DMS153 (cell line): ENCODE results near the gene APOBR.
A peak's percentile ranks its signal among the peaks of the same experiment; 100 is the strongest.
"Not testable (repeated sequence)": the region's sequence is repeated elsewhere in the genome, so short reads cannot be mapped to it uniquely, and the experiment has no call there.

Experiments
- DNase-seq: peaks from one replicate; lab custom pipeline; 2025; lab: John Stamatoyannopoulos, UW

Gene APOBR, protein sequence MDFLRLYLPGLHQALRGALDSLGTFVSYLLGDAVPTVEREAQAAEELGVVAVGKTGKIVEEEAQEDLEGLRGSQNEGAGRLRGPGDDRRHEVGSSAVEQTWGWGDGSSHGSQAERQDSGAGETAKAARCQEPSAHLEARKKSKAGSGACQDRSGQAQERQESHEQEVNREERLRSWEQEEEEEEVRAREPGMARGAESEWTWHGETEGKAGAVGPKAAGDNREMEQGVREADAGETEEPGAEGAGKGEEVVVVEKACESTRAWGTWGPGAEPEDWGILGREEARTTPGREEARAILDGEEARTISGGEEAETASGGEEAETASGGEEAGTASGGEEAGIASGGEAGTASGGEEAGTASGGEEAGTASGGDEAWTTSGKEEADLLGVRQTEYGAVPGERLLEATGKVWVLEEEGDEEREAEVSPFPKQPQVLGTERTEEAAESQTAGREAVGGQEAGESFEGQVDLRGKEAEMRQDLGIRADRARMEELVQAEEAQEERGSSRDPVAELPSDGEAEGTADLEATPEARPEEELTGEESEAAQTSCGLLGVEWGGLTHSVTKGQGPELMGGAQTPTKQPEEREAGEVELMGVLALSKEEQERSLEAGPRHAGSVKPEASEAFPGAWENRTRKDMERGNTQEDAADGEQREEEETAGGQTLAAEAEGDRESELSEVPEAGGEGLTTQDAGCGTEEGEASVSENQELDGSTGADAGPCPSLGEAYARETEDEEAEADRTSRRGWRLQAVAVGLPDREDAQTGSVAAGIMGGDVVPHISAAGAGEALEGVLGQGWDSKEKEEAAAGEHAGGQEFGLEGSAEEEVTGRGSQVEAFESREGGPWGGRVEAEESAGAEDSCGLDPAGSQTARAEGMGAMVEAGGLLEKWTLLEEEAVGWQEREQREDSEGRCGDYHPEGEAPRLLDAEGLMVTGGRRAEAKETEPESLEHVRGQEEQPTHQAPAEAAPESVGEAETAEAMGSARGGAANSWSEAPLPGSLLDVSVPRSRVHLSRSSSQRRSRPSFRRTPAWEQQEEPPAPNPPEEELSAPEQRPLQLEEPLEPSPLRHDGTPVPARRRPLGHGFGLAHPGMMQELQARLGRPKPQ

DNA sequence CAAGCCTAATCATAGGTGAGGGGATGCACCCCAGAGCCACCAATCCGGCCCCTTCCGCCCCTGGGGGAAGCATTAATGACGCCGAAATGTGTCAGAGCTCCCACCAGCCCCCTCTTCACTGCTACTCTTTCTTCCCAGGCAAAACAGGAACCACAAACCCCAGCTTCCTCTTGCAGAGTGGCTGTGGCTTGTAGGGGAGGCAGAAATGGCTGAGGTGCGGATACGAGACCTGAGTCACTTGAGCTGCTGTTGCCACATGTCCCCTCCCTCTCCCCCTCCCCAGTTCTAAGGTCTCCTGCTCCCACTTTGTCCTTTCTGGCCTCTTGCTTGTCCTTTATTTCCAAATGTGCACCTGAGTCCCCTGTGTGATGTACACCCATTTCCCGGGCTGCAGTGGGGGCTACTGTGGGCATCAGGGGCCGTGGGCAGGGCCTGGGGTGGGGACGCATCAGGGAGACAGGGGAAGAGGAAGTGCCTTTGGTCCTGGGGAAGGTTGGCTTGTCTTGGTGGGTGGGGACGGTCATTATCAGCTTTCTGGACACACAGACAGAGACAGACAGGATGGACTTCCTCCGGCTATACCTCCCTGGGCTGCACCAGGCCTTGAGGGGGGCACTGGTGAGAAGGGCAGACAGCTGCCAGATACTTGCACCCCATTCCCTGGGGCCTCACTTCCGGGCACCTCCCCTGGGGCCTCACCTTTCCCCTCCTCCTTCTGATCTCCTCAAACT, at the start of gene APOBR:
Gene APOBR (plus strand): TSS at position 523 of the 731 bp plus-strand sequence. CDS start 39 bp downstream, at position 562.
- DNase-seq, result no peak

DNA sequence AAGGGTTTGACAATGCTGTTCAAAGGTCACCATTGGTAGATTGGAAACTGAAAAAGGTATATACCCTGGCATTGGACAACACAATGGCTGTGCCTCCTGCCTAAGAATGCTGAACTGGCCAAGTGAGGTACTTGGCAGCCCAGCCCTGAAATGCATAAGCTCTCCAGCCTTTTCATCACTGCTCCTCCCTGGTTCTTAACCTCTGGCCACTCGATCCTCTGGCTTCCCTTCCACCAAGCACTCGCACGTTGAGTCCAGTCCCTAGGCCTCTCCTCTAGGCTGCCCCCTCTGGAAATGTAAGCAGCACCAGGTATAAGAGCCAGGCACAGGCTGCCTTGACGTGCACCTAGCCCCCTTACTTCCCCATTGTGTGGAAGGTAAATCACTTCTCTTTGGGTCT, 48.1 kb upstream of the APOBR start:
- not testable (repeated sequence) for DNase-seq

DNA sequence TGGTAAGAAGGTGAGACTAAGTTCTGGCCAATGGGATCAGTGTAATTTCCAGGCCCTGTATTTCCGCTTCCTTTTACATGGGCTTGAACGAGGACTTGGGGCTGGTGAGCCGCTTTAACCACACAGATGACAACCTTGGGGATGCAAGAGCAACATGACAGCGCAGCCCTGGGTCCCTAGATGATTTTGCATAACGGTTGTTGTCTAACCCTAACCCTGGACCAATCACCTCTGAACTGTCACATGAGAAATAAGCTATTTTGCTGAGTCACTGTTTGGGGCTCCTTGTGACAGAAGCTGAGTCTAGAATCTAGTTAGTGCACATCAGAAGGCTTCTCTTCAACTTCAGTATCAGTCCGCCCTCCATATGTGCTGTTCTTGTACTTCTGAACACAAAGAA, 47.4 kb upstream of the APOBR start:
- not testable (repeated sequence) for DNase-seq

DNA sequence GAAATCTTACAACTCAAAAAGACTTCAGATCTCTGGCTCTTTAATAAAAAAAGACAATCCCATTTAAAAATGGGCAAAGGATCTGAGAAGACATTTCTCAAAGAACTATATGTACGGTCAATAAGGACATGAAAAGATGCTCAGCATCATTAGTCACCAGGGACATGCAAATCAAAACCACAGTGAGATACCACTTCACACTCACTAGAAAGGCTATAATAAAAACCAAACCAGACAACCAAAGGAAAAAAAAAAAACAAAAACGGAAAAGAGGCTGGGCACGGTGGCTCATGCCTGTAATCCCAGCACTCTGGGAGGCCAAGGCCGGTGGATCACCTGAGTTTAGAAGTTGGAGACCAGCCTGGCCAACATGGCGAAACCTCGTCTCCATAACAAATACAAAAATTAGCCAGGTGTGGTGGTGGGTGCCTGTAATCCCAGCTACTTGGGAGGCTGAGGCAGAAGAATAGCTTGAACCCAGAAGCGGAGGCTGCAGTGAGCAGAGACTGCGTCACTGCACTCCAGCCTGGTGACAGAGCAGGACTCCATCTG, 20.7 kb upstream of the APOBR start:
- no peak for DNase-seq

DNA sequence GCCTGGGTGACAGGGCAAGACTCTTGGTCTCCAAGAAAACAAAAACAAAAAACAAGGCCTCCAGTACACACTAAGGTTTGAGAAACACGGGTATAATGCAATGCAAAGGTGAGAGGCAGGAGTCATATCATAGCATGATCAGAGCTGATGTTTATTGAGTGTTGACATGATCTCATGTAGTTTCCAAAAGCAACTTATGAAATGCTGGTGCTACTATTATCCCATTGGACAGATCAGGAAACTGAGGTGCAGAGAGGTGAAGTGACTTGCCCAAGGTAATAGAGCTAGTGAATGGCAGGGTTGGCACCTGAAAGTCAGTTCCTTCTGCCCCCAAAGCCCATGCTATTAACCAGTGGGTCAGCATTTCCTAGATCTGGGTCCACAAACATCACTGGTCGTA, 19.2 kb upstream of the APOBR start:
- no peak for DNase-seq

DNA sequence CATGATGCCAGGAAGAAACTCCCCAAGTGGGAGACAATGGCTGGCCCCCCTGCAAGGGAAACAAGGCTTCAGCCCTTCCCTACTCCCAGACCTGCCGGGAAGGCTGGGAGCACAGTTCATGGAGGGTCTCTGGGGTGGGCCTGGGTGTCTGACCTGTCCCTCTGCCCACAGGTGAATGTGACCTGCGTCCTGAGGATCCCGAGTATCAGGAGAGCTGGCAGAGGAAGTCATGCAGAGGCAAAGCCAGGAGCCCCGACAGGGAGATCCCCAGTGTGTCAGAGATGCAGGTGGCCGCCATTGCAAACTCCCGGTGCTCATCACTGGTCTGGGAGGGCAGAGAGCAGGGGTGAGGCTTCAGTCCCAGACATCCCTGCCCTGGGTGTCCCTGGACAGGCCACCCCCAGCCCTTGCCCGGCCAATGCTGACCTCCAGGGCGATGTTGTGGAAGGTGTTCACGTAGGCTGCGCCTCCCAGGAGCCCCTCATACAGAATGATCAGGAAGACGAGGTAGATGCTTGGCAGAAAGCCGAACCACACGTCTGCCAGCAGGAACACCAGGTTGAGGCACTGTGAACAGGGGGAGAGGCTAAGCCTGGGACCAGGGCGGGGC, 17.0 kb upstream of the APOBR start:
- no peak for DNase-seq

DNA sequence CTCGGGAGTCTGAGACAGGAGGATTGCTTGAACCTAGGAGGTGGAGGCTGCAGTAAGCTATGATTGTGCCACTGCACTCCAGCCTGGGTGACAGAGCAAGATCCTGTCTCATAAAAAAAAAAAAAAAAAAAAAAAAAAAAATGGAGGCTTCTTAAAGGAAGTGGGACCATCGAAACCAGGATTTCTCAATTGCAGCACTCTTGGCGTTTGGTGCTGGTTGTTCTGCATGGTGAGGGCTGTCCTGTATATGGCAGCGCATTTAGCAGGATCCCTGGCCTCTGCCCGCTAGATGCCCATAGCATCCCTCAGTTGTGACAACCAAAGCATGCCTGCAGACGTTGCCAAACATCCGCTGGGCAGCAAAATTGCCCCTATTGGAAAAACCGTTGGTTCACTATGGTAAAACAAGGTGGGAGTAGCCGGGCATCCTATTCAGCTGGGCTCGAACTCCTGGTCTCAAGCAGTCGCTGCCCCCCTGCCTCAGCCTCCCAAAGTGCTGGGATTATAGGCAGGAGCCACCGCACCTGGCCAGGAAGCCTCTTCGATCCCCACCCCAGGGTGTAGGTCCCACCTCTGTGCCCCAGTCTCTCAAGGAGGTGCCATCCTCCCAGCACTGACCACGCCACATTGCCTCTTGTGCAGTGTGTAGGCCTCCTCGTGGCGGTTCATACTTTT, 15.8 kb upstream of the APOBR start:
- no peak for DNase-seq

DNA sequence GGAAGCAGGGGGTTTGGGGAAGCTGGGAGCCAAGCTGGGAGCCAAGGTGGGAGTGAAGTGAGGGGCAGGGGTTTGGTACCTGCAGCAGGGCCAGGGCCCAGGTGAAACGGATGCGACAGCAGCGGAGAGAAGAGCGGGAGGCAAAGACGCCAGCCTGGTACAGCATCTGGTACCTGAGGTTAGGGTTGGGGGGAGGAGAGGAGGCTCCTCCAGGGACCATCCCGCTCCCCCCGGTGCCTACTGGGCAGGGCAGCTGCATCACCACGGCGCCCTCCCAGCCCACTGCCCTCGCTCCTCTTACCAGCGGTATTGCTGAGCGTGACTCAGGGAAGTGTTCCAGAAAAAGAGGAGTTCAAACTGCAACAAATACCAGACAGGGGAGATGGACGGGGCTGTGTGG, 12.4 kb upstream of the APOBR start:
- no peak for DNase-seq

DNA sequence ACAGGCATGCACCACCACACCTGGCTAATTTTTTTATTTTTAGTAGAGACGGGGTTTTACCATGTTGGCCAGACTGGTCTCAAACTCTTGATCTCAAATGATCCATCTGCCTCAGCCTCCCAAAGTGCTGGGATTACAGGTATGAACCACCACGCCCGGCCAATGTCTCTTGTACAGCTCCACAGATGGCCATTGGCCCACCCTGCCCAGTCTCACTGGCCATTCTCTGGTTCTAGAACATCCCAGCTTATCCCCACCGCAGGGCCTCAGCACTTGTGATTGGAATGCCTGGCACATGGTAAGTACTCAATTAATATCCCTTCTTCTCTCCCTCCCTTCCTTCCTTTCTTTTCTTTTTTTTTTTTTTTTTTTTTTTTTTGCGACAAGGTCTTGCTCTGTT, 11.1 kb upstream of the APOBR start:
- DNase-seq, result not testable (repeated sequence)

DNA sequence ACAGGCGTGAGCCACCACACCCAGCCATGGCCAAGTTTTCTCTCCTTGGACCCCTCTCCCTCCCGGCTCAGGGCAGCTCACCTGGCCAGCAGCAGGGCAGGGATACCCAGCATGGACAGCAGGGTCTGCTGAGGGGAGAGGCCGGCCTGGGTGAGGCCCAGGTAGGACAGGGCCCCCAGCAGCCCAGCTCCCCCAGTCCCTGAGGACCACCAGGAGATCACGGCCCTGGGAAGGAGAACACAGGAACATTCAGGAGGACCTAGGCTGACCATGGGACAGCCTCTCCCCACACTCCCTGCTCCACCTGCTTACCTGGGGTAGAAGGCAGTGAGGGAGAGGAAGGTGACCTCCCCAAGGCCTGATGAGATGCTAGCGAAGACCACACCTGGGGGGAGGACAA, 8.2 kb upstream of the APOBR start:
- DNase-seq, result no peak

DNA sequence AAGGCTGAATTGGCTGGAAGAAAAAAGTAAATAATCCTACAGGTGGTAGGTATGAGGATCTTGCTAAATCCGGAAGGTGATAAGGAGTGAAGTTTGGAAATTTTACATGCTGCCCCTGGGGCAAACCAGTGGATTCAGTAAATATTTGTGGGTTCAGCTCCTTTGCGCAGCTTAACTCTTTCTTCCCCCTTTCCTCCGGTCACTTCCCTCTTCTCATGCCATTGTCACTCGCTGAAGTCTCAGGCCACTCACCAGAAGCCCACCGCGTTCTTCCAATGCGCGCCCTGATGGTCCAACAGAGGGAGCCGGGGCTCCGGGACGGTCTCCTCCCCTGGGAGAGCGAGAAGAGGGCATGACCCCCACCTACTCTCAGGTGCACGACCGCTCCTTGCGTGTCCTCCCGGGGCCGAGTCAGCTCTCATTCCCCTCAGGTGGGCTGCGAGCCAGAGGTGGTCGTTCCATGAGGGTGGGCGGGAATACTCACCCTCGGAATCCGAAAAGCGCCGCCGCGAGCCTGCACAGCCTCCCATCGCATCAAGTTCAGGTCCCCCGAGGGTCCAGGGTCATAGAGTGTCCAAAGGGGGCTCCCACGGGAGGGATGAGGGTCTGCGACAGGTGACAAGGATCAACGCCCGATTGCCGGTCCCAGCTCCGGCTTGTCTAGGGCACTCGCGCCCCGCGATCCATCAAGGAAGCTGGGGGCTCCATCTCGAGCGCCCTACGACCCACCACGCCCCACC, 3.0 kb upstream of the APOBR start:
- DNase-seq, result peak; percentile 1

DNA sequence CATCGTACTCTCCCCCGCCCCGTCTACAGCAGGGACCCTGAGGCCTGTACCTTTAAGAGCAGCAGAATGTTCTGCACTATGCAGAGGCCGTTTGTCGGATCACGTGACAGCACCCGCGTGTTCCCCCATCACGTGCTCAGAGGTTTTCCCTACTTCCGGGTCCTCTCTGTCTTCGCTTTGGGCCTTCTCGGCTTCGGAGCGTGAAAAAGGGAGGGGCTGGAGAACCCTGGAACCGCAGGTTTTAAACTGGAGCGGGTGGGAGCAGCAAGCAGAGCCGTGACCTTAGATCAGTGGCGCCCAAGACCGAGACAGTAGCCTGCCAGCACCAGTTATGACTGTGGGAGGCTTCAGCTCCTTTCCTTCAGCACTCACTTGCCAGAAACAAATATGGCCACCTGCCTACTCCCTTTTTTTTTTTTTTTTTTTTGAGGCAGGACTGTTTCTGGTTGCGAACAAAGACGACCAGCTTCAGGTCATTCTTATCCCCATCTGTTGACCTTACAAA, 2.4 kb upstream of the APOBR start, which contains the start of gene CLN3:
Gene CLN3 (minus strand): TSS at position 105 of the 505 bp plus-strand sequence. CDS start 315 bp downstream, outside the sequence.
- peak; percentile 89 for DNase-seq

DNA sequence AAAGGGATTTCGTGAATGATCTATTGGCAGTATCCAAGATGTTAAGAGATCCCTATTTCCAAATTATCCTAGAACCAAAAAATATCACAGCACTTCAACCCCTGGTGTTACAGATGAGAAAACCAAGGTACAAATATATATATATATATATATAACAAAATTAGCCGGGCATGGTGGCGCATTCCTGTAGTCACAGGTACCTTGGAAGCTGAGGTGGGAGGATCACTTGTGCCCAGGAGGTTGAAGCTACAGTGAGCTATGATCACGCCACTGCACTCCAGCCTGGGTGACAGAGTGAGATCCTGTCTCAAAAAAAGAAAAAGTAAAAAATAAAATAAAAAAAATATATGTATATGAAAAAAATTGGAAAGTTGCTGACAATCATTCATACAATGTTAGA, 1.9 kb upstream of the APOBR start:
- no peak for DNase-seq

DNA sequence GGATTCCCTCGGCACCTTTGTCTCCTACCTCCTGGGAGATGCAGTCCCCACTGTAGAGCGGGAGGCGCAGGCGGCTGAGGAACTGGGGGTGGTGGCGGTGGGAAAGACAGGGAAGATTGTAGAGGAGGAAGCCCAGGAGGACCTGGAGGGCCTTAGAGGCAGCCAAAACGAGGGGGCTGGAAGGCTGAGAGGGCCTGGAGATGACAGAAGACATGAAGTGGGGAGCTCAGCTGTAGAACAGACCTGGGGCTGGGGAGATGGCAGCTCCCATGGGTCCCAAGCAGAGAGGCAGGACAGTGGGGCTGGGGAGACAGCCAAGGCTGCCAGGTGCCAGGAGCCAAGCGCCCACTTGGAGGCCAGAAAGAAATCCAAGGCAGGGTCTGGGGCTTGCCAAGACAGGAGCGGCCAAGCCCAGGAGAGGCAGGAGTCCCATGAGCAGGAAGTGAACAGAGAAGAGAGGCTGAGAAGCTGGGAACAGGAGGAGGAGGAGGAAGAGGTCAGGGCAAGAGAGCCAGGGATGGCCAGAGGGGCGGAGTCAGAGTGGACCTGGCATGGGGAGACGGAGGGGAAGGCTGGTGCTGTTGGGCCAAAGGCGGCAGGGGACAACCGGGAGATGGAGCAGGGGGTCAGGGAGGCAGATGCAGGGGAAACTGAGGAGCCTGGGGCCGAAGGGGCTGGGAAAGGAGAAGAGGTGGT, 803 bp downstream of the APOBR start:
- DNase-seq, result no peak

DNA sequence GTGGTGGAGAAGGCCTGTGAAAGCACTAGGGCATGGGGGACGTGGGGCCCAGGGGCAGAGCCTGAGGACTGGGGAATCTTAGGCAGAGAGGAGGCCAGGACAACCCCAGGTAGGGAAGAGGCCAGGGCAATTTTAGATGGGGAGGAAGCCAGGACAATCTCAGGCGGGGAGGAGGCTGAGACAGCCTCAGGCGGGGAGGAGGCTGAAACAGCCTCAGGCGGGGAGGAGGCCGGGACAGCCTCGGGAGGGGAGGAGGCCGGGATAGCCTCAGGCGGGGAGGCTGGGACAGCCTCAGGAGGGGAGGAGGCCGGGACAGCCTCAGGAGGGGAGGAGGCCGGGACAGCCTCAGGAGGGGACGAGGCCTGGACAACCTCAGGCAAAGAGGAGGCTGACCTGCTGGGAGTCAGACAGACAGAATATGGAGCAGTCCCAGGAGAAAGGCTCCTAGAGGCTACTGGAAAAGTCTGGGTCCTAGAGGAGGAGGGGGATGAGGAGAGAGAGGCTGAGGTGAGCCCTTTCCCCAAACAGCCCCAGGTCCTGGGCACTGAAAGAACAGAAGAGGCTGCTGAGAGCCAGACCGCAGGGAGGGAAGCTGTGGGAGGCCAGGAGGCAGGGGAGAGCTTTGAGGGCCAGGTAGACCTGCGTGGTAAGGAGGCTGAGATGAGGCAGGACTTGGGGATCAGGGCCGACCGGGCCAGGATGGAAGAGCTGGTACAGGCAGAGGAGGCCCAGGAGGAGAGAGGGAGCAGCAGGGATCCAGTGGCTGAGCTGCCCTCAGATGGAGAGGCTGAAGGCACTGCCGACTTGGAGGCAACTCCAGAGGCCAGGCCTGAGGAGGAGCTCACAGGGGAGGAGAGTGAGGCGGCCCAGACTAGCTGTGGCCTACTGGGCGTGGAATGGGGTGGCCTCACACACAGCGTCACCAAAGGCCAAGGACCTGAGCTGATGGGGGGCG, 1.6 kb downstream of the APOBR start:
- DNase-seq, result no peak

DNA sequence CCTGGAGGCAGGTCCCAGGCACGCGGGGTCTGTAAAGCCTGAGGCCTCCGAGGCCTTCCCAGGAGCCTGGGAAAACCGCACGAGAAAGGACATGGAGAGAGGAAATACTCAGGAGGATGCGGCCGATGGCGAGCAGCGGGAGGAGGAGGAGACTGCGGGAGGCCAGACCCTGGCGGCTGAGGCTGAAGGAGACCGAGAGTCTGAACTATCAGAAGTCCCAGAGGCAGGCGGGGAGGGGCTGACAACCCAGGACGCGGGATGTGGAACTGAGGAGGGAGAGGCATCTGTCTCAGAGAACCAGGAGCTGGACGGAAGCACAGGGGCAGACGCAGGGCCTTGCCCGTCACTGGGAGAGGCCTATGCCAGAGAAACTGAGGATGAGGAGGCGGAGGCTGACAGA, 2.4 kb downstream of the APOBR start:
- no peak for DNase-seq

DNA sequence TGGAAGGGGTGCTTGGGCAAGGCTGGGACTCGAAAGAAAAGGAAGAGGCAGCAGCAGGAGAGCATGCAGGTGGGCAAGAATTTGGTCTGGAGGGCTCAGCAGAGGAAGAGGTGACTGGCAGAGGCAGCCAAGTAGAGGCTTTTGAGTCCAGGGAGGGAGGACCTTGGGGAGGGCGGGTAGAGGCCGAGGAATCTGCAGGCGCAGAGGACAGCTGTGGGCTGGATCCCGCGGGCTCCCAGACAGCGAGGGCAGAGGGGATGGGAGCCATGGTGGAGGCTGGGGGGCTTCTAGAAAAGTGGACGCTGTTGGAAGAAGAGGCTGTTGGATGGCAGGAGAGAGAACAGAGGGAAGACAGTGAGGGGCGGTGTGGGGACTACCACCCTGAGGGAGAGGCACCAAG, 2.9 kb downstream of the APOBR start:
- no peak for DNase-seq
